Progenitor cell of endocrine pancreas (in vitro differentiated cells): ENCODE data around the gene DDX47. TPM values are rescaled to one million over a fixed set of nuclear protein-coding genes. Genes with fewer than 3 reads are reported as not detected.
A peak's percentile ranks its signal among the peaks of the same experiment; 100 is the strongest.

ENCODE experiments used
- DNase-seq: peaks from one replicate; pipeline ENCODE4 v3.0.0; 2021; ENCODE audit warnings: low spot score; ENCODE audit not compliant: unreplicated experiment
- H3K27ac Mint-ChIP-seq: 2 replicates; pipeline ENCODE4 v1.8.0; 2021; ENCODE audit warnings: mild to moderate bottlenecking, moderate library complexity, mixed read lengths
- H3K27me3 Mint-ChIP-seq: 2 replicates; pipeline ENCODE4 v1.8.0; 2021; ENCODE audit warnings: mixed read lengths
- H3K36me3 Mint-ChIP-seq: 2 replicates; pipeline ENCODE4 v1.8.0; 2022; ENCODE audit warnings: mixed read lengths; ENCODE audit not compliant: insufficient read depth
- H3K4me1 Mint-ChIP-seq: 2 replicates; pipeline ENCODE4 v1.8.0; 2021; ENCODE audit warnings: low read depth, mixed read lengths
- H3K4me3 Mint-ChIP-seq: 2 replicates; pipeline ENCODE4 v1.8.0; 2021; ENCODE audit warnings: low read depth, mild to moderate bottlenecking, moderate library complexity, mixed read lengths
- H3K9me3 Mint-ChIP-seq: 2 replicates; pipeline ENCODE4 v1.8.0; 2021; ENCODE audit warnings: low read depth, mixed read lengths
- CTCF ChIP-seq: fragments of 200-600 bp; sonication (generic); IDR thresholded peaks from one replicate; pipeline ENCODE4 v1.5.0; 2021; ENCODE audit warnings: antibody characterized with exemption, mild to moderate bottlenecking; ENCODE audit not compliant: unreplicated experiment
- total RNA-seq: library from RNA; stranded (reverse); gene quantifications from 2 replicates; pipeline ENCODE4 v1.2.1, GENCODE V29; 2021

Gene DDX47
- total RNA-seq, 1 donor from 2014 or later: 115 TPM

DNA sequence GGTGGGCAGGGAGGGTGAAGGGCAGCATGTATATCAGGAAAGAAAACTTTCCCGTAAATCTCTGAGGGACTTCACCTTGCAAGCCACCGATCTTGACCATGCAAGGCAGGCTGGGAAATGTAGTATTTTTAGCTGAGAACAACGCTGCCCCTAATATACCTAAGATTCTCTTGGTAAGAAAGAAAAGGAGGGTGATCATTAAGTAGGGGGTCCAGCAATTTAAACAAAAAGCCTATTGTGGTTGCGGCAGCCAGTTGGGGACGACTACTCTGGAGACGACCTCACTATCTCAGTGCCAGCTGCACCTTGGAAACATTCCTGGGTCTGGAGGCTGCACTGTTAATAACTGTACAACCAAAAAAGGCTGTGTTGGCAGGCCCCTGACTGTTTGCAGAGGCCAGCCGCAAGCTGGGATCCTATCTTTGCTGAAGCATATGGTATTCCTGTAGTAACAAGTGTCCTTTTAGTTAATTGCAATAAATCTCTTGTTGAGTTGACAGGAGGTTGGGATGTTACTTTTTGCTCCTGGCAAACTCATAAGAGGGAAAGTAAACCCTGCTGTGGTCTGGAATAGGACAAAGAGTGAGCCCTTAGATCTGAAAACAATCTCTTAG, 21.3 kb upstream of the DDX47 start:
- TF ChIP-seq CTCF: no peak
- no peak for DNase-seq
- peak overlapping the region; percentile 49 for H3K4me3 Mint-ChIP-seq
- peaks cover 3% of the 10 kb centered on the region for H3K36me3 Mint-ChIP-seq
- peaks cover 24% of the 10 kb centered on the region for H3K4me1 Mint-ChIP-seq
- no peaks in the 10 kb centered on the region for H3K9me3 Mint-ChIP-seq
- H3K27me3 Mint-ChIP-seq: peaks cover 10% of the 10 kb centered on the region
- peak overlapping the region; percentile 22 for H3K27ac Mint-ChIP-seq

- H3K27ac Mint-ChIP-seq: peak overlapping the region; percentile 22
- H3K27me3 Mint-ChIP-seq: peaks cover 10% of the 10 kb centered on the region
- peaks cover 3% of the 10 kb centered on the region for H3K36me3 Mint-ChIP-seq
- H3K9me3 Mint-ChIP-seq: no peaks in the 10 kb centered on the region
- no peak overlapping the region for H3K4me3 Mint-ChIP-seq
- DNase-seq: no peak
- peaks cover 25% of the 10 kb centered on the region for H3K4me1 Mint-ChIP-seq
- no peak for TF ChIP-seq CTCF
Observed at GRCh38 chr12:12792421-12792820, 20.7 kb upstream of the DDX47 start.

DNA sequence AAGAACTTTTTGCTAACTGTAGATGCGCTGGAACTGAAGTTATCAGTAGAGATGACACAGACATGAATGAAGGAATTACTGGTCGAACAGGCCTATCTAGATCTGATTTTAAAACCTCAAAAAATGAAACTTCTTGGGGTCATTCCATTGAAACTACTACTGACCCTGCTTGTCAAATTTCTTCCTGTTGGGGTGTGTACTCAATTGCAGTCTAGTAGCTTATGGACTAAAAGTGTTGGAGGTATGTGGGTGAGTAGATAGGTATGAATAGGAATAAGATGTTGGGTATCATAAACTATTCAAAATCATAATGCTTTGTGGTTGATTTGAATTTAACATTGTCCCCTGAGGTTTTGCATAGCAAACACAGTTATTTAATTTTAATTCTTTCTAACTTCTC, 18.5 kb upstream of the DDX47 start:
- peaks cover 19% of the 10 kb centered on the region for H3K4me1 Mint-ChIP-seq
- no peak for TF ChIP-seq CTCF
- H3K9me3 Mint-ChIP-seq: no peaks in the 10 kb centered on the region
- no peaks in the 10 kb centered on the region for H3K36me3 Mint-ChIP-seq
- DNase-seq: no peak
- no peak overlapping the region for H3K27ac Mint-ChIP-seq
- no peak overlapping the region for H3K4me3 Mint-ChIP-seq
- H3K27me3 Mint-ChIP-seq: no peaks in the 10 kb centered on the region

GRCh38 chr12:12796171-12796570, 17.0 kb upstream of the DDX47 start:
- no peak for DNase-seq
- H3K27me3 Mint-ChIP-seq: no peaks in the 10 kb centered on the region
- no peaks in the 10 kb centered on the region for H3K36me3 Mint-ChIP-seq
- H3K27ac Mint-ChIP-seq: no peak overlapping the region
- H3K4me1 Mint-ChIP-seq: peaks cover 13% of the 10 kb centered on the region
- no peak for TF ChIP-seq CTCF
- no peak overlapping the region for H3K4me3 Mint-ChIP-seq
- no peaks in the 10 kb centered on the region for H3K9me3 Mint-ChIP-seq

DNA sequence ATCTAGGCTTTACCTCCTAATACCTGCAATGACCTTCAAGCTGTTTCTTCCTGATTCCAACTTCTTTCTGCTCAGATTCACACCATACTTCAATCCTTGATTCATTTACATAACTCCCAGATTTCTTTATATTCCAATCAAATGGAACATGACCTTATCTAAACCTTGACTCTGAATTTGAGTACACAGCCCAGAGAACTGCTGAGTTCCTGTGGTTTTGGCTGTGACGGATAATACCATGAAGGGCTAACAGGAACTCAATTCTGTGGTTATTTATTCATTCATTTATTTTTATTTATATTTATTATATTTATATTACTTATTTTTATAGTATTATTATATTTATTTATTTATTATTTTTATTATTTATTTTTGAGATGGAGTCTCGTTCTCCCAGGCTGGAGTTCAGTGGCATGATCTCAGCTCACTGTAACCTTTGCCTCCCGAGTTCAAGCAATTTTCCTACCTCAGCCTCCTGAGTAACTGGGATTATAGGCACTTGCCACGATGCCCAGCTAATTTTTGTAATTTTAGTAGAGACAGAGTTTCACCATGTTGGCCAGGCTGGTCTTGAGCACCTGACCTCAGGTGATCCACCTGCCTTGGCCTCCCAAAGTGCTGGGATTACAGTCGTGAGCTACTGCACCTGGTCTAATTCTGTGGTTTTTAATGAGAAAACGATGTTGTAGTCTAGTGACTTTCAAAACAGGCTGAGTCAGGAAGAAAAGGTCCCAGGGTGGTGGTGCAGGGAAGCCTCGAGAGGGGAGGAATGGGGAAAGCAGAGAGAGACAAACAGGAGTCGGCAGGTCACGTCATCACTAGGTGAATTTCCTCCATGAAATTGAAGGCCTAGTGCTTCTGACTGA, 16.0 kb upstream of the DDX47 start:
- Mint-ChIP-seq H3K27ac (no peak overlapping the region), H3K36me3 (no peaks in the 10 kb centered on the region), H3K9me3 (no peaks in the 10 kb centered on the region), H3K4me1 (peaks cover 3% of the 10 kb centered on the region), H3K4me3 (no peak overlapping the region), H3K27me3 (no peaks in the 10 kb centered on the region)
- no peak for DNase-seq
- no peak for TF ChIP-seq CTCF
